HG03442 (cell line): ENCODE results near the gene ANKFN1.

Experiments used
- ATAC-seq: cut with Tn5 transposase; IDR thresholded peaks from one replicate; pipeline ENCODE4 v1.9.1; 2021; ENCODE audit warnings: mild to moderate bottlenecking, moderate library complexity; ENCODE audit not compliant: unreplicated experiment

Gene ANKFN1

DNA sequence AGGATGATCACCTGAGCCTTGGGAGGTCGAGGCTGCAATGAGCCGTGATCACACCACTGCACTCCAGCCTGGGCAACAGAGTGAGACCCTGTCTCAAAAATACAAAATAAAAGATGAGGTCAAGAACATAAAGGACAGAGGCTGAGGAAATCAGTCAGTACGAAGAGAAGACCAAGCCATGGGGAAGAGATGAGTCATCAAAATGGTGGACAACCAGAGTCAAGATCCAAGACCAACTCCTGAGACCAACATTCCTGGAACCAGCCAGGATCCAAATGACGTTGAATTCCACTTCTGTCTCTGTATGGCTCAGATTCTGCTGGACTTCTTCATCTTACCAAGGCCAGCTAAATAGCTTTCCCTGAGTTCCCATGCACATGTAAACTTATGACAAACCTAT, 395.4 kb downstream of the ANKFN1 start:
- no peak for ATAC-seq

DNA sequence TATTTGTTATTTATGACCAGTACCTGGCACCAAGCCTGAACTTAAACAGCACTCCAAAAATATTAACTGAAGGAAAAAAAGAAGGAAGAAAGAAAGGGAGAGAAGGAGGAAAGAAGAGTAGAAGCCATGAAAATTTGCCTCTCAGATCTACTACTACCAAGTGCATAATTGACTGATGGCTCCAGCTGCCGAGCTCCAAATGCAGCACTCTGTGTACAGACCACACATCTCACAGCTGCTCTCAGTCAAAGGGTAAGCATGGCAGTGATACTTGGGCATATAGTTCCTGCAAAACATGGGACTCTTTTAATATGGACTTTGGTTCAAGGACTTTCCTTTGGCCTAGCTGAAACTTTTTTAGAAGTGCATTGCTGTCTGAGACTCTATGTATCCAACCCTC, 396.2 kb downstream of the ANKFN1 start:
- no peak for ATAC-seq

DNA sequence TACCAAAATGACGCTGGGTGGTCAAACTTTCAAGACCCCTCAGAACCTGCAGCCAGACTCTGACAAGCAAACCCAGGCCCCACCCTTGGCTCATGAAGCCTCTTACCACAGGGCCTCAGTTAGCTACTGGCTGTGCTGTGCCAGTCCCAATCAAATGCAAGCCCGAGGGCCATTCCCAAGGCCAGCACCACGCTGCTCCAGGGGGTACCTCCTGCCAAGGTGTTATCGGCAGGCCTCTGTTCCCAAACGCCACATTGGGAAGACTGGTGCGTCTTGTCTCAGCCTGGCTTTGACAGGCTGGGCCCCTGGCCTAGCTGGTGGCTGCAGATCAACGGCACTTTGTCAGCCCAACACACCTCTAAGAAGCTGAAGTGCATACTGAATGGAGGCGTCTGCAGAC, 404.4 kb downstream of the ANKFN1 start:
- no peak for ATAC-seq

DNA sequence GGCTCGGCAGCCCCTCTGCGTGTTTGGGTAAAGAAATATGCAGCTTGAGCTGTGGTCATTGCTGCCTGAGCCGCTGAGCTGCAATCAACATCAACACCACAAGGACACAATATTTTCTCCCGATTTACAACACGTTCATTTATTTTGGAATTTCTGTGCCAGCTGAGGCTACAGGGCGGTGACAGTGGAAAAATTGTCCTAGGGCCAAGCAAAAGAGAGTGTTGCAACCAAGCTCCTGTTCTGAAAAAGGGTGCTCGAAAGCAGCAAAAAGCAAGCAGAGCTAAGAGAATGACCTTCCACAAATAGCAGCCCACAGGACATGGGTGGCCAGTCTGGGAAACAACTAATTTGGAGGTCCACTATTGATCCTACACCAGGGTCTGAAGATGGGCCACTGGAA, 404.8 kb downstream of the ANKFN1 start:
- no peak for ATAC-seq
